C4-2B (cell line): Measurements from ENCODE around the gene TEX26.

ENCODE experiments used
- CTCF ChIP-seq: fragments of 450-650 bp; conservative IDR thresholded peaks from 2 replicates; pipeline ENCODE4 v1.5.1; 2017; ENCODE audit warnings: mild to moderate bottlenecking
- ZFX ChIP-seq: fragments of 450-650 bp; IDR thresholded peaks from 2 replicates; pipeline ENCODE4 v1.6.1; 2017

GRCh38 chr13:30927595-30927994, 4.9 kb upstream of the TEX26 start:
- TF ChIP-seq CTCF: no peak
- TF ChIP-seq ZFX: no peak
